ENCODE results near the gene SEMA7A. TPM values are rescaled to one million over a fixed set of nuclear protein-coding genes. Genes with fewer than 3 reads are reported as not detected.
A peak's percentile ranks its signal among the peaks of the same experiment; 100 is the strongest.

SEMA7A gene
- total and polyA plus RNA-seq, 2 experiments from 2014 or later, result 0.99 to 11.9 TPM

DNA sequence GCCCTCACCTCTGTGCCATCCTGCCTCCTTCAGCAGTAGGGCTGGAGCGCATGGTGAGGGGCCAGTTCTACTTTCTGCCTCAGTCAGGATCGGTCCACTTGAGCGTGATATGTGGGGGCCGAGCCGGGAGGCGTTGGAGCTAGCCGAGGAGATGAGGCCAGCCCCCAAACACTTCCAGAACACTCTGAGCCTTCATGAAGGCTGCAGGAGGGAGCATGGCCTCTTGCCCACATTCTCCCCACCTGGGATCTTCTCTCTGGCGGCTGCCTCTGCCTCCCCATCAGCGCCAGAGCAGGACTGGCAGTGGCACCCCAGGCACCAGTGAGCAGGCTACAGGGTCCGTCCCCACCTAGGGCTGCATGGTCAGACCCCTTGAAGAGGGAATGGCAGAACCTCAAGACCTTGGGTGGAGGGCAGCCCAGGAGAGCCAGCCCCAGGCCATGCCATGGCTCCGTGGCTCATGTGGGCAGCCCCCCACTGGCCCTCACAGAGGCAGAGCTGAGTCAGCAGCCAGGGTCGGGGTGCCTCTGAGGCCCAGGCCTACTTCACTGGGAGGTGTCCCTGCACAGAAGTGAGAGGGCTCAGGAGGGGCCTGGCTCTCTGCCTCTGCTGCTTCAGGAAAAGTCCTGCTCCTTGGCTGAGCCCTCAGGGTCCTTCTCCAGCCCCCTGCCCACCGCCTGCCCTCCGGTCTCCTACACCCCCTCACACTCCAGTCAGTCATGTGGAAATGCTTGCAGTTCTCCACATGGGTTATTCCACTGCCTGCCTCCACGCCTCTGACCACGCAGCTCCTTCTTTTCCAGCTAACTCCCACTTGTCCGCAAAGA, 38.2 kb downstream of the SEMA7A start:
- TF ChIP-seq, protein P1, sequence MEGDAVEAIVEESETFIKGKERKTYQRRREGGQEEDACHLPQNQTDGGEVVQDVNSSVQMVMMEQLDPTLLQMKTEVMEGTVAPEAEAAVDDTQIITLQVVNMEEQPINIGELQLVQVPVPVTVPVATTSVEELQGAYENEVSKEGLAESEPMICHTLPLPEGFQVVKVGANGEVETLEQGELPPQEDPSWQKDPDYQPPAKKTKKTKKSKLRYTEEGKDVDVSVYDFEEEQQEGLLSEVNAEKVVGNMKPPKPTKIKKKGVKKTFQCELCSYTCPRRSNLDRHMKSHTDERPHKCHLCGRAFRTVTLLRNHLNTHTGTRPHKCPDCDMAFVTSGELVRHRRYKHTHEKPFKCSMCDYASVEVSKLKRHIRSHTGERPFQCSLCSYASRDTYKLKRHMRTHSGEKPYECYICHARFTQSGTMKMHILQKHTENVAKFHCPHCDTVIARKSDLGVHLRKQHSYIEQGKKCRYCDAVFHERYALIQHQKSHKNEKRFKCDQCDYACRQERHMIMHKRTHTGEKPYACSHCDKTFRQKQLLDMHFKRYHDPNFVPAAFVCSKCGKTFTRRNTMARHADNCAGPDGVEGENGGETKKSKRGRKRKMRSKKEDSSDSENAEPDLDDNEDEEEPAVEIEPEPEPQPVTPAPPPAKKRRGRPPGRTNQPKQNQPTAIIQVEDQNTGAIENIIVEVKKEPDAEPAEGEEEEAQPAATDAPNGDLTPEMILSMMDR (IDR thresholded peaks at IDR 0.05; ENCODE audit: low read depth, low read length), result no peak
- Histone ChIP-seq H3K4me3 (no peak overlapping the region), H3K27me3 (no peaks in the 10 kb centered on the region), H3K9me3 (ENCODE audit: low read depth) (no peaks in the 10 kb centered on the region), H3K27ac (peak overlapping the region; percentile 90), H3K4me1 (ENCODE audit: low read depth) (peaks cover 14% of the 10 kb centered on the region), H3K36me3 (no peaks in the 10 kb centered on the region)
- no peak for DNase-seq (ENCODE audit: low read depth in 1 of 2, low spot score in 1 of 2)

DNA sequence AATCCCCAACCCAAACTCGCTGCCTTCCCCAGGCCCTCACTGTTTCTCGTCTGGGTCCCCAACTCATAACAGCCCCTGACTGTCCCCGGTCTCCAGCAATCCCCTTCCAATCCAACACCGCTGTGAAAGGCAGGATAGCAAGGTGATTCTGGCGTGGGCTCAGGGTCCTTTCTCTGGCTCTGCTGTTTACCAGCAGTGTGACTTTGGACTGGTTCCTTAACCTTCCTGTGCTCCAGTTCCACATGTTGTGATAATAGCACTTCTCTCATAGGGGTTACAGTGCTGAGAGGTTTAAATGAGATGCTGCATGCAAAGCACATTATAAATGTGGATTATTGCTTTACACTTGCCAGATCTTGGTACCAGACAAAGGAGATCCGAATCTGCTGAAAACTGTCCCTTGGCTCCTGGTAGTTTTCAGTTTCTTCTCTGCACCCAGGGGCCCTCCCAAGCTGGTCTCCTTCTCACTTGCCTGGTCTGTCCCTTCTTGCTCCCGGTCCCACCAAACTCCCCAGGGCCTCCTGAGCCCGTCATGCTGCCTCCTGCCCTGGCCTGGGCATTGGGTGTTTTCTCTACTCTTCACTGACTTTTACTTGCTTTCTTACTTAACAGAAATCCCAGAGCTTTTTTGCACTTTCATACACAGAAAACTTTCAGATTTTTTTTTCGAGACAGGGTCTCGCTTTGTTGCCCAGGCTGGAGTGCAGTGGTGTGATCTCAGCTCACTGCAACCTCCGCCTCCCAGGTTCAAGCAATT, 39.5 kb downstream of the SEMA7A start:
- Histone ChIP-seq H3K27ac (no peak overlapping the region), H3K4me1 (ENCODE audit: low read depth) (peaks cover 21% of the 10 kb centered on the region), H3K4me3 (no peak overlapping the region), H3K9me3 (ENCODE audit: low read depth) (no peaks in the 10 kb centered on the region), H3K27me3 (no peaks in the 10 kb centered on the region), H3K36me3 (no peaks in the 10 kb centered on the region)
- DNase-seq (ENCODE audit: low read depth in 1 of 2, low spot score in 1 of 2), result no peak
- TF ChIP-seq, protein P1 (IDR thresholded peaks at IDR 0.05; ENCODE audit: low read depth, low read length), result no peak

DNA sequence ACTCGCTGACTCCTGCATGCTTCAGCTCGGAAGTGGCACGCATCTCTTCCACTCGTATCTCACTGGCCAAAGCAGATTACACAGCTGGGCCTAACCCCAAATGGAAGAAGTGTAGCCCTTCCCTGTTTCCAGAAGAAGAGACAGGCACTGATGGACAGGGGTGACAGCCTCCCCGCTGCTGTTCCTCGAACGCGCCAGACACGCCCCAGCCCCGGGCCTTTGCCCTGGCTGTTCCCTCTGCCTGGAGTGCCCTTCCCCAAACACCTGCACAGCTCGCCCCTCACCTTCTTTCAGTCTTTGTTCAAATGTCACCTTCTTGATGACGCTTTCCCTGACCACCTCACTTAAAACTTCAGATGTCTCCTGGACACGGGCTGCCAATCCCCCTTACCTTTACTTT, 40.3 kb downstream of the SEMA7A start:
- Histone ChIP-seq H3K4me1 (ENCODE audit: low read depth) (peaks cover 23% of the 10 kb centered on the region), H3K9me3 (ENCODE audit: low read depth) (no peaks in the 10 kb centered on the region), H3K4me3 (no peak overlapping the region), H3K27me3 (no peaks in the 10 kb centered on the region), H3K36me3 (no peaks in the 10 kb centered on the region), H3K27ac (no peak overlapping the region)
- DNase-seq (ENCODE audit: low read depth in 1 of 2, low spot score in 1 of 2), result no peak
- TF ChIP-seq, protein P1 (IDR thresholded peaks at IDR 0.05; ENCODE audit: low read depth, low read length), result no peak

DNA sequence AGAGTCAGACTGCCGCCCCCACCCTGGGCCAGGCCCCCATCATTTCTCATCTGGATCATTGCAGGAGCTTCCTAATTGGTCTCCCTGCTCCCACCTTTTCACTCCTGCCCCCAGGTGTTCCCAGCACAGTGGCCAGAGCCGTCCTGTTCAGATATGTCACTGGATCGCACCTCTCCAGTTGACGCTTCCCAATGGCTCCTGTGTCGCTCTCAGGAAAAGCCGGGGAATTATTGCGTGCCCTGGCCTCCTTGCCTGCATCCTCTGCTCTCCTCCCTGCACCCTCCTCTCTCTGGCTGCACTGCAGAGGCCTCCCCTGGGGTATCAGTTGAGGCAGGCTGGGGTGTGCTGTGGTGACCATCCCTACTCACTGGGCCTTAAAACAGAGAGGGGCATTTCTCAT, 40.9 kb downstream of the SEMA7A start:
- Histone ChIP-seq H3K9me3 (ENCODE audit: low read depth) (no peaks in the 10 kb centered on the region), H3K4me1 (ENCODE audit: low read depth) (peaks cover 23% of the 10 kb centered on the region), H3K27ac (no peak overlapping the region), H3K4me3 (no peak overlapping the region), H3K36me3 (no peaks in the 10 kb centered on the region), H3K27me3 (no peaks in the 10 kb centered on the region)
- TF ChIP-seq, protein P1 (IDR thresholded peaks at IDR 0.05; ENCODE audit: low read depth, low read length), result no peak
- DNase-seq (ENCODE audit: low read depth in 1 of 2, low spot score in 1 of 2), result no peak

DNA sequence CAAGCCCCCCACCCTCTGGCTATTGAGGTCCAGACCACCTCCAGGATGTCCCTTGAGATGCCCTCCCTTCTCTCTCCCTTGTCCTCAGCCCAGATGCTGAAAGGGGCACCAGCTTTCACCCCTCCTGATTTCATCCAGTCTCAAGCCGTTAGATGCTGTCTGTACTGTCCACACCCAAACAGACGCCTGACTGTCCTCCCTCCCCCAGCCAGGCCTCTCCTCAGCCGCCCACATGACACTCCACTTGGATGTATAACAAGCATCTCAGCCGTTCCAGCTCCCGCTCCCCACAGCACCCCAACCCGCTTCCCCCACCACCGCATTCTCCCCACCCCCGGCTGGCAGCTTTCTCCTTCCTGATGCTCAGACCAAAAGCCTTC, 41.3 kb downstream of the SEMA7A start:
- H3K36me3 ChIP-seq, result no peaks in the 10 kb centered on the region
- H3K9me3 ChIP-seq (ENCODE audit: low read depth), result no peaks in the 10 kb centered on the region
- peaks cover 23% of the 10 kb centered on the region for H3K4me1 ChIP-seq (ENCODE audit: low read depth)
- TF ChIP-seq, protein P1 (IDR thresholded peaks at IDR 0.05; ENCODE audit: low read depth, low read length), result no peak
- DNase-seq (ENCODE audit: low read depth in 1 of 2, low spot score in 1 of 2), result no peak
- H3K27ac ChIP-seq, result no peak overlapping the region
- H3K4me3 ChIP-seq, result no peak overlapping the region
- H3K27me3 ChIP-seq, result no peaks in the 10 kb centered on the region

Data from cardiac muscle cell (in vitro differentiated cells and primary cell).